Stomach (tissue), 4 donors: Measurements from ENCODE around the gene SP4.

Source experiments
- EP300 ChIP-seq: sonication (generic); formaldehyde crosslinking; IDR thresholded peaks from one replicate; pipeline ENCODE4 v1.6.1; 2017; ENCODE audit warnings: antibody characterized with exemption
- POLR2A ChIP-seq, 4 donors: fragments of 450-650 bp; IDR thresholded peaks; one replicate each; pipeline ENCODE4 v1.6.1; 2016; ENCODE audit warnings: antibody characterized with exemption in 4 of 4, control low read depth in 2 of 4, mild to moderate bottlenecking in 1 of 4, moderate library complexity in 1 of 4
- TF ChIP-seq, protein P1 (sequence below), 7 experiments: fragments of 450-650 bp in 4 of 7; fragments of 200-600 bp in 3 of 7; sonication (generic) in 3 of 7; IDR thresholded peaks; one replicate each; pipeline ENCODE4 v1.5.1; 2016 to 2019; ENCODE audit warnings: antibody characterized with exemption in 7 of 7, control low read depth in 2 of 7, mild to moderate bottlenecking in 1 of 7

DNA sequence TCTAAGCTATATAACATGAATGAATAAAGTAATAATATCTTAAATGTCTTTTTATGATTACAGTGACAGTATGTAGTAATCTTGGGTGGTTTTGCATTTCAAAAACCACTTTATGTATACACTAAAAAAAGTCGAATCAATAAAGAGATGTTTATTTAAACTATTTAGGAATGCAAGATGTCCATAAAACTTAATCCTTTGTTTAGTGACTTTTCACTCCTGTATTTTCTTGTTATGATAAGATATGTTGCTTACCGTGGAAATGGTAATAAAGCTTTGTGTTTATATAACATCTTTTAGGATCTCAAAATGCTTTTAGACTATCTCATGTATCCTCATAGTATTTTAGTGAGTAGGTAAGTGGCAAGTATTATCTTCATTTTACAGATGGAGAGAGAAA, 48.5 kb downstream of the SP4 start:
- TF ChIP-seq, protein P1, sequence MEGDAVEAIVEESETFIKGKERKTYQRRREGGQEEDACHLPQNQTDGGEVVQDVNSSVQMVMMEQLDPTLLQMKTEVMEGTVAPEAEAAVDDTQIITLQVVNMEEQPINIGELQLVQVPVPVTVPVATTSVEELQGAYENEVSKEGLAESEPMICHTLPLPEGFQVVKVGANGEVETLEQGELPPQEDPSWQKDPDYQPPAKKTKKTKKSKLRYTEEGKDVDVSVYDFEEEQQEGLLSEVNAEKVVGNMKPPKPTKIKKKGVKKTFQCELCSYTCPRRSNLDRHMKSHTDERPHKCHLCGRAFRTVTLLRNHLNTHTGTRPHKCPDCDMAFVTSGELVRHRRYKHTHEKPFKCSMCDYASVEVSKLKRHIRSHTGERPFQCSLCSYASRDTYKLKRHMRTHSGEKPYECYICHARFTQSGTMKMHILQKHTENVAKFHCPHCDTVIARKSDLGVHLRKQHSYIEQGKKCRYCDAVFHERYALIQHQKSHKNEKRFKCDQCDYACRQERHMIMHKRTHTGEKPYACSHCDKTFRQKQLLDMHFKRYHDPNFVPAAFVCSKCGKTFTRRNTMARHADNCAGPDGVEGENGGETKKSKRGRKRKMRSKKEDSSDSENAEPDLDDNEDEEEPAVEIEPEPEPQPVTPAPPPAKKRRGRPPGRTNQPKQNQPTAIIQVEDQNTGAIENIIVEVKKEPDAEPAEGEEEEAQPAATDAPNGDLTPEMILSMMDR (IDR thresholded peaks at IDR 0.05) = no peak
- TF ChIP-seq EP300 (no peak), POLR2A (IDR thresholded peaks at IDR 0.05) (no peak)
